Trophoblast cell (in vitro differentiated cells and primary cell): ENCODE results near the gene RAD1.

ENCODE experiments used
- DNase-seq, 2 donors: peaks; one replicate each; pipeline ENCODE4 v3.0.0-alpha.2; 2016
- H2AFZ ChIP-seq: 2 replicates; pipeline ENCODE4 v1.6.1; 2013; ENCODE audit warnings: low read length, moderate library complexity, mild to moderate bottlenecking; ENCODE audit not compliant: insufficient read depth, poor library complexity
- H2AK5ac ChIP-seq: 2 replicates; pipeline ENCODE4 v1.6.1; 2013; ENCODE audit warnings: mild to moderate bottlenecking, low read length
- H2BK120ac ChIP-seq: 2 replicates; pipeline ENCODE4 v1.6.1; 2013; ENCODE audit warnings: low read length, mild to moderate bottlenecking, moderate library complexity; ENCODE audit not compliant: insufficient read depth, poor library complexity
- H2BK12ac ChIP-seq: 2 replicates; pipeline ENCODE4 v1.6.1; 2013; ENCODE audit warnings: mild to moderate bottlenecking, low read length, moderate library complexity
- H2BK5ac ChIP-seq: 2 replicates; pipeline ENCODE4 v1.6.1; 2013; ENCODE audit warnings: low read length, low read depth, moderate library complexity, mild to moderate bottlenecking; ENCODE audit not compliant: poor library complexity
- H3K14ac ChIP-seq: 2 replicates; pipeline ENCODE4 v1.6.1; 2013; ENCODE audit warnings: mild to moderate bottlenecking, low read length
- H3K18ac ChIP-seq: 2 replicates; pipeline ENCODE4 v1.6.1; 2013; ENCODE audit warnings: mild to moderate bottlenecking, low read length
- H3K23ac ChIP-seq: 2 replicates; pipeline ENCODE4 v1.6.1; 2013; ENCODE audit warnings: low read length
- H3K27ac ChIP-seq: 2 replicates; pipeline ENCODE4 v1.5.1; 2013; ENCODE audit warnings: low read depth, mild to moderate bottlenecking, inconsistent platforms, low read length, moderate library complexity
- H3K27me3 ChIP-seq: 2 replicates; pipeline ENCODE4 v1.6.1; 2013; ENCODE audit warnings: inconsistent platforms, mild to moderate bottlenecking, low read length, moderate library complexity; ENCODE audit not compliant: insufficient read depth
- H3K36me3 ChIP-seq, 2 experiments: 1 replicate in 1 of 2; 2 replicates in 1 of 2; pipeline ENCODE4 v1.6.1; 2013; ENCODE audit warnings: low read length in 2 of 2, mild to moderate bottlenecking in 2 of 2, moderate library complexity in 1 of 2; ENCODE audit not compliant: insufficient read depth in 2 of 2, control insufficient read depth in 1 of 2
- H3K4ac ChIP-seq: 2 replicates; pipeline ENCODE4 v1.6.1; 2013; ENCODE audit warnings: low read depth, mild to moderate bottlenecking, low read length, moderate library complexity
- H3K4me1 ChIP-seq, 2 experiments: 1 replicate in 1 of 2; 2 replicates in 1 of 2; pipeline ENCODE4 v1.6.1; 2013; ENCODE audit warnings: low read length in 2 of 2, mild to moderate bottlenecking in 2 of 2, moderate library complexity in 1 of 2; ENCODE audit not compliant: insufficient read depth in 2 of 2, control insufficient read depth in 1 of 2
- H3K4me2 ChIP-seq: 2 replicates; pipeline ENCODE4 v1.6.1; 2013; ENCODE audit warnings: inconsistent platforms, mild to moderate bottlenecking, low read length, moderate library complexity
- H3K4me3 ChIP-seq: 2 replicates; pipeline ENCODE4 v1.5.1; 2013; ENCODE audit warnings: mild to moderate bottlenecking, low read depth, low read length, inconsistent platforms
- H3K79me1 ChIP-seq: one replicate; pipeline ENCODE4 v1.6.1; 2013; ENCODE audit warnings: low read length
- H3K79me2 ChIP-seq: 2 replicates; pipeline ENCODE4 v1.6.1; 2013; ENCODE audit warnings: low read length, mild to moderate bottlenecking; ENCODE audit not compliant: control insufficient read depth, insufficient read depth, poor library complexity
- H3K9ac ChIP-seq: 2 replicates; pipeline ENCODE4 v1.6.1; 2013; ENCODE audit warnings: mild to moderate bottlenecking, low read length
- H3K9me3 ChIP-seq: 2 replicates; pipeline ENCODE4 v1.6.1; 2013; ENCODE audit warnings: low read depth, mild to moderate bottlenecking, control low read depth, inconsistent platforms, low read length; ENCODE audit not compliant: insufficient read depth
- H4K12ac ChIP-seq: 2 replicates; pipeline ENCODE4 v1.6.1; 2013; ENCODE audit warnings: low read depth, mild to moderate bottlenecking, low read length, moderate library complexity
- H4K8ac ChIP-seq: 2 replicates; pipeline ENCODE4 v1.6.1; 2013; ENCODE audit warnings: low read depth, mild to moderate bottlenecking, low read length, moderate library complexity
- H4K91ac ChIP-seq: one replicate; pipeline ENCODE4 v1.6.1; 2013; ENCODE audit warnings: low read depth, mild to moderate bottlenecking, low read length, moderate library complexity
- WGBS: extraction: QIAGEN DNeasy Blood & Tissue Kit; methylation state at CpG from one replicate; pipeline ENCODE4 v1.1.7; 2013; ENCODE audit warnings: missing lambda C conversion rate; ENCODE audit not compliant: insufficient read length, insufficient coverage; ENCODE audit errors: extremely low coverage; 5-methylcytosine and 5-hydroxymethylcytosine counted together

RAD1 gene

GRCh38 chr5:34930870-34931269, 15.6 kb upstream of the RAD1 start:
- no peak overlapping the region for H2BK120ac ChIP-seq
- no peak overlapping the region for H2BK5ac ChIP-seq
- H3K4ac ChIP-seq, result peak overlapping the region; percentile 71
- H3K18ac ChIP-seq, result no peak overlapping the region
- H3K79me2 ChIP-seq, result peaks cover 10% of the 10 kb centered on the region
- no peaks in the 10 kb centered on the region for H3K9me3 ChIP-seq
- no peaks in the 10 kb centered on the region for H3K27me3 ChIP-seq
- no peak overlapping the region for H3K27ac ChIP-seq
- peaks cover 5% of the 10 kb centered on the region for H3K79me1 ChIP-seq
- no peak overlapping the region for H3K4me3 ChIP-seq
- H3K23ac ChIP-seq, result no peak overlapping the region
- H3K4me2 ChIP-seq, result peak overlapping the region; percentile 80
- H2BK12ac ChIP-seq, result no peak overlapping the region
- peaks cover 3 to 5% of the 10 kb centered on the region in 2 experiments for H3K4me1 ChIP-seq
- no peak overlapping the region for H2AFZ ChIP-seq
- H4K91ac ChIP-seq, result no peak overlapping the region
- H4K8ac ChIP-seq, result no peak overlapping the region
- no CpG with 5 or more reads among the region's 4 CpGs for WGBS
- no peak overlapping the region for H3K9ac ChIP-seq
- no peak overlapping the region for H4K12ac ChIP-seq
- H3K36me3 ChIP-seq, result peaks cover 3 to 12% of the 10 kb centered on the region in 2 experiments
- no peak for DNase-seq
- H2AK5ac ChIP-seq, result no peak overlapping the region
- no peak overlapping the region for H3K14ac ChIP-seq

- H3K4me3 ChIP-seq, result peak overlapping the region; percentile 84
- H3K23ac ChIP-seq, result no peak overlapping the region
- no peak overlapping the region for H2BK5ac ChIP-seq
- no peak overlapping the region for H3K4ac ChIP-seq
- H3K18ac ChIP-seq, result no peak overlapping the region
- H2AK5ac ChIP-seq, result no peak overlapping the region
- no peak overlapping the region for H4K91ac ChIP-seq
- H3K79me2 ChIP-seq, result peaks cover 10% of the 10 kb centered on the region
- no peak overlapping the region for H4K8ac ChIP-seq
- H2BK120ac ChIP-seq, result no peak overlapping the region
- WGBS, result no CpG with 5 or more reads among the region's 3 CpGs
- peaks cover 3 to 14% of the 10 kb centered on the region in 2 experiments for H3K36me3 ChIP-seq
- H2AFZ ChIP-seq, result no peak overlapping the region
- no peak overlapping the region for H3K14ac ChIP-seq
- no peaks in the 10 kb centered on the region for H3K9me3 ChIP-seq
- peak overlapping the region; percentile 80 for H3K4me2 ChIP-seq
- no peak overlapping the region for H2BK12ac ChIP-seq
- peak overlapping the region; percentile 25 for H3K9ac ChIP-seq
- H4K12ac ChIP-seq, result no peak overlapping the region
- H3K27ac ChIP-seq, result peak overlapping the region; percentile 99
- H3K4me1 ChIP-seq, result peaks cover 3 to 5% of the 10 kb centered on the region in 2 experiments
- H3K27me3 ChIP-seq, result no peaks in the 10 kb centered on the region
- no peak for DNase-seq
- peaks cover 5% of the 10 kb centered on the region for H3K79me1 ChIP-seq
These were observed 15.1 kb upstream of the RAD1 start for GRCh38 chr5:34930462-34930844.

GRCh38 chr5:34929720-34930461, 14.6 kb upstream of the RAD1 start:
- H4K91ac ChIP-seq, result peak overlapping the region; percentile 92
- H3K79me2 ChIP-seq, result peaks cover 10% of the 10 kb centered on the region
- no peak overlapping the region for H3K23ac ChIP-seq
- H2AK5ac ChIP-seq, result peak overlapping the region; percentile 90
- H3K79me1 ChIP-seq, result peaks cover 5% of the 10 kb centered on the region
- peaks cover 3 to 5% of the 10 kb centered on the region in 2 experiments for H3K4me1 ChIP-seq
- H3K9me3 ChIP-seq, result no peaks in the 10 kb centered on the region
- peak overlapping the region; percentile 98 for H3K14ac ChIP-seq
- H2BK12ac ChIP-seq, result peak overlapping the region; percentile 83
- peak overlapping the region; percentile 96 for H2BK120ac ChIP-seq
- DNase-seq, result peak; percentile 94 to 95
- H4K12ac ChIP-seq, result peak overlapping the region; percentile 97
- WGBS, result no CpG with 5 or more reads among the region's 70 CpGs
- peak overlapping the region; percentile 99 for H3K27ac ChIP-seq
- H2BK5ac ChIP-seq, result peak overlapping the region; percentile 98
- peaks cover 3 to 16% of the 10 kb centered on the region in 2 experiments for H3K36me3 ChIP-seq
- peak overlapping the region; percentile 99 for H3K18ac ChIP-seq
- H2AFZ ChIP-seq, result peak overlapping the region; percentile 95
- H3K4me2 ChIP-seq, result peak overlapping the region; percentile 80
- peak overlapping the region; percentile 98 for H4K8ac ChIP-seq
- H3K4me3 ChIP-seq, result peak overlapping the region; percentile 84
- peak overlapping the region; percentile 92 for H3K4ac ChIP-seq
- H3K9ac ChIP-seq, result peak overlapping the region; percentile 66
- no peaks in the 10 kb centered on the region for H3K27me3 ChIP-seq

GRCh38 chr5:34929134-34929719, 13.9 kb upstream of the RAD1 start, which contains the start of gene DNAJC21:
DNAJC21 (plus strand) TSS chr5:34929559; CDS start chr5:34929820, 261 bp downstream.
- H4K91ac ChIP-seq, result peak within 1 kb of the TSS; percentile 92
- H3K18ac ChIP-seq, result peak within 1 kb of the TSS; percentile 99
- peaks cover 10% of the 10 kb centered on the region for H3K79me2 ChIP-seq
- no peaks in the 10 kb centered on the region for H3K27me3 ChIP-seq
- H3K23ac ChIP-seq, result no peak within 1 kb of the TSS
- H4K8ac ChIP-seq, result peak within 1 kb of the TSS; percentile 98
- peak within 1 kb of the TSS; percentile 98 for H3K14ac ChIP-seq
- peak within 1 kb of the TSS; percentile 83 for H2BK12ac ChIP-seq
- peak within 1 kb of the TSS; percentile 84 for H3K4me3 ChIP-seq
- H2BK5ac ChIP-seq, result peak within 1 kb of the TSS; percentile 98
- H4K12ac ChIP-seq, result peak within 1 kb of the TSS; percentile 97
- H2AFZ ChIP-seq, result peak within 1 kb of the TSS; percentile 95
- H2AK5ac ChIP-seq, result peak within 1 kb of the TSS; percentile 90
- DNase-seq, result peak; percentile 98
- H3K9ac ChIP-seq, result peak within 1 kb of the TSS; percentile 66
- peak within 1 kb of the TSS; percentile 99 for H3K27ac ChIP-seq
- H3K4ac ChIP-seq, result peak within 1 kb of the TSS; percentile 92
- WGBS, result no CpG with 5 or more reads among the region's 63 CpGs
- peaks cover 3 to 5% of the 10 kb centered on the region in 2 experiments for H3K4me1 ChIP-seq
- peak within 1 kb of the TSS; percentile 80 for H3K4me2 ChIP-seq
- H3K36me3 ChIP-seq, result peaks cover 3 to 16% of the 10 kb centered on the region in 2 experiments
- H2BK120ac ChIP-seq, result peak within 1 kb of the TSS; percentile 96
- H3K9me3 ChIP-seq, result no peaks in the 10 kb centered on the region
- H3K79me1 ChIP-seq, result peaks cover 5% of the 10 kb centered on the region
